ENCODE results near the gene CBX1. TPM values are rescaled to one million over a fixed set of nuclear protein-coding genes. Genes with fewer than 3 reads are reported as not detected.

Gene CBX1
- total and polyA plus RNA-seq, 12 donors = 13.2 to 56.3 (median 37.3) TPM

GRCh38 chr17:48030531-48030930 lies 70.7 kb downstream of the CBX1 start:
- intact Hi-C loops (cut with DNase I) = no loop called here
- Histone ChIP-seq H3K27me3 (no peaks in the 10 kb centered on the region), H3K4me1 (replicated peaks in 1 of 2) (peaks cover 11 to 15% of the 10 kb centered on the region in 2 donors), H3K36me3 (replicated peaks in 1 of 2) (no peaks in the 10 kb centered on the region), H3K4me3 (no peak overlapping the region), H3K9me3 (replicated peaks in 1 of 3) (no peaks in the 10 kb centered on the region), H3K27ac (no peak overlapping the region)
- no peak for DNase-seq
- TF ChIP-seq CTCF (IDR thresholded peaks at IDR 0.05) (no peak), POLR2A (IDR thresholded peaks at IDR 0.05) (no peak)
- WGBS, 4 donors = 38 to 61% (median 52%) methylated on average over 4 to 5 of the region's 5 CpGs

- no peak for DNase-seq
- 70 to 91% (median 89%) methylated on average over 1 of the region's 1 CpG for WGBS, 4 donors
- no peak for TF ChIP-seq CTCF (IDR thresholded peaks at IDR 0.05)
- no peak for TF ChIP-seq POLR2A (IDR thresholded peaks at IDR 0.05)
Observed at GRCh38 chr17:48028736-48029135, 72.5 kb downstream of the CBX1 start.

GRCh38 chr17:48027322-48027981 lies 73.8 kb downstream of the CBX1 start:
- Histone ChIP-seq H3K36me3 (replicated peaks in 1 of 2) (no peaks in the 10 kb centered on the region), H3K4me3 (no peak overlapping the region), H3K27me3 (no peaks in the 10 kb centered on the region), H3K4me1 (replicated peaks in 1 of 2) (peaks cover 30 to 37% of the 10 kb centered on the region in 2 donors), H3K9me3 (replicated peaks in 1 of 3) (no peaks in the 10 kb centered on the region), H3K27ac (no peak overlapping the region)
- no peak for TF ChIP-seq POLR2A (IDR thresholded peaks at IDR 0.05)
- TF ChIP-seq CTCF (IDR thresholded peaks at IDR 0.05) = no peak
- intact Hi-C loops (cut with DNase I) = loop anchor here (5.0 to 10.0 kb wide), 4 partner anchors 50 to 587 kb away; partner anchors contain the start of genes HOXB7 (in 1 of the 2) and HOXB8 (in 1 of the 2)
- WGBS, 4 donors = 90 to 92% (median 91%) methylated on average over 11 to 12 of the region's 12 CpGs
- no peak for DNase-seq

More at GRCh38 chr17:48028736-48029135, 72.5 kb downstream of the CBX1 start:
- intact Hi-C loops (cut with DNase I) = loop anchor here (5.0 to 10.0 kb wide), 4 partner anchors 49 to 586 kb away; partner anchors contain the start of genes HOXB7 (in 1 of the 2) and HOXB8 (in 1 of the 2)
- H3K27me3 ChIP-seq = no peaks in the 10 kb centered on the region
- H3K4me1 ChIP-seq (replicated peaks in 1 of 2) = peaks cover 24 to 27% of the 10 kb centered on the region in 2 donors
- H3K27ac ChIP-seq = no peak overlapping the region
- no peak overlapping the region for H3K4me3 ChIP-seq
- no peaks in the 10 kb centered on the region for H3K9me3 ChIP-seq (replicated peaks in 1 of 3)
- H3K36me3 ChIP-seq (replicated peaks in 1 of 2) = no peaks in the 10 kb centered on the region

- Histone ChIP-seq H3K4me1 (replicated peaks in 1 of 2) (peaks cover 30 to 37% of the 10 kb centered on the region in 2 donors), H3K27ac (peak overlapping the region in 3 of 5 donors; percentile 67 to 93 (median 91)), H3K9me3 (replicated peaks in 1 of 3) (no peaks in the 10 kb centered on the region), H3K4me3 (no peak overlapping the region), H3K36me3 (replicated peaks in 1 of 2) (no peaks in the 10 kb centered on the region), H3K27me3 (no peaks in the 10 kb centered on the region)
- peak; percentile 84 to 93 (median 89) for DNase-seq
- TF ChIP-seq CTCF (IDR thresholded peaks at IDR 0.05) = peak; percentile 82 to 92 (median 89)
- TF ChIP-seq POLR2A (IDR thresholded peaks at IDR 0.05) = no peak
- intact Hi-C loops (cut with DNase I) = loop anchor here (5.0 to 10.0 kb wide), 4 partner anchors 51 to 588 kb away; partner anchors contain the start of genes HOXB7 (in 1 of the 2) and HOXB8 (in 1 of the 2)
- 17 to 25% (median 23%) methylated on average over 14 to 18 of the region's 18 CpGs for WGBS, 4 donors
Observed at GRCh38 chr17:48026502-48027321, 74.6 kb downstream of the CBX1 start.
